Endodermal cell (in vitro differentiated cells): ENCODE results near the gene COQ10B. TPM values are rescaled to one million over a fixed set of nuclear protein-coding genes. Genes with fewer than 3 reads are reported as not detected.
"Not testable (repeated sequence)": the region's sequence is repeated elsewhere in the genome, so short reads cannot be mapped to it uniquely, and the experiment has no call there.

Experiments used
- DNase-seq: peaks from one replicate; pipeline ENCODE4 v3.0.0-alpha.2; 2017
- H3K27ac ChIP-seq: 2 replicates; pipeline ENCODE4 v1.5.1; 2013; ENCODE audit warnings: mild to moderate bottlenecking, low read depth, low read length, moderate library complexity
- H3K27me3 ChIP-seq: 2 replicates; pipeline ENCODE4 v1.6.1; 2013; ENCODE audit warnings: mild to moderate bottlenecking, low read length, moderate library complexity; ENCODE audit not compliant: insufficient read depth, control insufficient read depth, poor library complexity, severe bottlenecking
- H3K36me3 ChIP-seq: 2 replicates; pipeline ENCODE4 v1.7.0; 2013; ENCODE audit warnings: mild to moderate bottlenecking, low read length, moderate library complexity; ENCODE audit not compliant: control insufficient read depth, insufficient read depth
- H3K4me1 ChIP-seq: one replicate; pipeline ENCODE4 v1.7.0; 2013; ENCODE audit warnings: low read length; ENCODE audit not compliant: control insufficient read depth, insufficient read depth
- H3K4me3 ChIP-seq: 2 replicates; pipeline ENCODE4 v1.5.1; 2013; ENCODE audit warnings: mild to moderate bottlenecking, low read length, moderate library complexity
- H3K9ac ChIP-seq: 2 replicates; pipeline ENCODE4 v1.6.1; 2013; ENCODE audit warnings: mild to moderate bottlenecking, low read length, moderate library complexity; ENCODE audit not compliant: poor library complexity, severe bottlenecking; ENCODE audit errors: extremely low read depth
- H3K9me3 ChIP-seq: 2 replicates; pipeline ENCODE4 v1.6.1; 2013; ENCODE audit warnings: mild to moderate bottlenecking, low read length, moderate library complexity; ENCODE audit not compliant: control insufficient read depth
- H3K27ac Mint-ChIP-seq: 2 replicates; pipeline ENCODE4 v1.8.0; 2020; ENCODE audit warnings: mixed read lengths
- H3K27me3 Mint-ChIP-seq: 2 replicates; pipeline ENCODE4 v1.8.0; 2021; ENCODE audit warnings: mild to moderate bottlenecking, mixed read lengths; ENCODE audit not compliant: insufficient read depth
- H3K36me3 Mint-ChIP-seq: 2 replicates; pipeline ENCODE4 v1.8.0; 2020; ENCODE audit warnings: low read depth, mixed read lengths
- H3K4me1 Mint-ChIP-seq: 2 replicates; pipeline ENCODE4 v1.8.0; 2020; ENCODE audit warnings: mixed read lengths
- H3K4me3 Mint-ChIP-seq: 2 replicates; pipeline ENCODE4 v1.8.0; 2020; ENCODE audit warnings: mild to moderate bottlenecking, moderate library complexity, mixed read lengths
- H3K9me3 Mint-ChIP-seq: 2 replicates; pipeline ENCODE4 v1.8.0; 2020; ENCODE audit warnings: mild to moderate bottlenecking, mixed read lengths
- WGBS, 2 experiments: methylation state at CpG; one replicate each; pipeline versions ENCODE4 v1.1.5 to v1.1.7; 2013; ENCODE audit warnings: missing lambda C conversion rate in 2 of 2, mixed read lengths in 1 of 2; ENCODE audit not compliant: insufficient coverage in 1 of 2, insufficient read length in 1 of 2; 5-methylcytosine and 5-hydroxymethylcytosine counted together
- total RNA-seq, 2 donors: library from RNA; stranded (reverse); fragmentation: NEBNext Ultra II Directional in 1 of 2; extraction: Animal tissue kit (Norgen Biotek cat#: 25700) in 1 of 2; gene quantifications; 2 replicates in 1 of 2; 3 replicates in 1 of 2; pipeline ENCODE4 v1.2.1, GENCODE V29; 2021
- TF ChIP-seq, protein P1 (sequence below): fragments of 200-600 bp; sonication (generic); conservative IDR thresholded peaks from 2 replicates; pipeline ENCODE4 v1.5.0; 2021; ENCODE audit warnings: antibody characterized with exemption, mild to moderate bottlenecking

COQ10B gene
- total RNA-seq, 2 donors from 2014 or later: 17.5 to 17.9 TPM

DNA sequence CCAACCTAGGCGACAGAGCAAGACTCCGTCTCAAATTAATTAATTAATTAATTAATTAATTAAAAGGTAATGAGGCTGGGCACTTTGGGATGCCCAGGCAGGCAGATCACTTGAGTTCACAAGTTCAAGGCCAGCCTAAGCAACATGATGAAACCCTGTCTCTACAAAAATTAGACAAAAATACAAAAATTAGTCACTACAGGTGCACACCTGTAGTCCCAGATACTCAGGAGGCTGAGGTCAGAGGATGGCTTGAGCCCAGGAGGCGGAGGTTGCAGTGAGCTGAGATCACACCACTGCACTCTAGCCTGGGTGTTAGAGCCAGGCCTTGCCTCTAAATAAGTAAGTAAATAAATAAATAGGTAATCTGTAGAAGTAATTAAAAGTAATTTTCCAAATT is 25.4 kb upstream of the COQ10B start:
- no peaks in the 10 kb centered on the region for H3K9me3 Mint-ChIP-seq
- peaks cover 40% of the 10 kb centered on the region for H3K4me1 Mint-ChIP-seq
- Histone ChIP-seq H3K4me3 (no peak overlapping the region), H3K9ac (no peak overlapping the region), H3K9me3 (no peaks in the 10 kb centered on the region), H3K36me3 (peaks cover 30% of the 10 kb centered on the region), H3K27ac (no peak overlapping the region), H3K4me1 (peaks cover 10% of the 10 kb centered on the region), H3K27me3 (no peaks in the 10 kb centered on the region)
- H3K4me3 Mint-ChIP-seq: no peak overlapping the region
- TF ChIP-seq, protein P1, sequence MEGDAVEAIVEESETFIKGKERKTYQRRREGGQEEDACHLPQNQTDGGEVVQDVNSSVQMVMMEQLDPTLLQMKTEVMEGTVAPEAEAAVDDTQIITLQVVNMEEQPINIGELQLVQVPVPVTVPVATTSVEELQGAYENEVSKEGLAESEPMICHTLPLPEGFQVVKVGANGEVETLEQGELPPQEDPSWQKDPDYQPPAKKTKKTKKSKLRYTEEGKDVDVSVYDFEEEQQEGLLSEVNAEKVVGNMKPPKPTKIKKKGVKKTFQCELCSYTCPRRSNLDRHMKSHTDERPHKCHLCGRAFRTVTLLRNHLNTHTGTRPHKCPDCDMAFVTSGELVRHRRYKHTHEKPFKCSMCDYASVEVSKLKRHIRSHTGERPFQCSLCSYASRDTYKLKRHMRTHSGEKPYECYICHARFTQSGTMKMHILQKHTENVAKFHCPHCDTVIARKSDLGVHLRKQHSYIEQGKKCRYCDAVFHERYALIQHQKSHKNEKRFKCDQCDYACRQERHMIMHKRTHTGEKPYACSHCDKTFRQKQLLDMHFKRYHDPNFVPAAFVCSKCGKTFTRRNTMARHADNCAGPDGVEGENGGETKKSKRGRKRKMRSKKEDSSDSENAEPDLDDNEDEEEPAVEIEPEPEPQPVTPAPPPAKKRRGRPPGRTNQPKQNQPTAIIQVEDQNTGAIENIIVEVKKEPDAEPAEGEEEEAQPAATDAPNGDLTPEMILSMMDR: no peak
- WGBS, 2 experiments: 93 to 100% methylated on average over 1 of the region's 3 CpGs
- no peak for DNase-seq
- H3K36me3 Mint-ChIP-seq: peaks cover 24% of the 10 kb centered on the region
- H3K27ac Mint-ChIP-seq: no peak overlapping the region
- H3K27me3 Mint-ChIP-seq: no peaks in the 10 kb centered on the region

DNA sequence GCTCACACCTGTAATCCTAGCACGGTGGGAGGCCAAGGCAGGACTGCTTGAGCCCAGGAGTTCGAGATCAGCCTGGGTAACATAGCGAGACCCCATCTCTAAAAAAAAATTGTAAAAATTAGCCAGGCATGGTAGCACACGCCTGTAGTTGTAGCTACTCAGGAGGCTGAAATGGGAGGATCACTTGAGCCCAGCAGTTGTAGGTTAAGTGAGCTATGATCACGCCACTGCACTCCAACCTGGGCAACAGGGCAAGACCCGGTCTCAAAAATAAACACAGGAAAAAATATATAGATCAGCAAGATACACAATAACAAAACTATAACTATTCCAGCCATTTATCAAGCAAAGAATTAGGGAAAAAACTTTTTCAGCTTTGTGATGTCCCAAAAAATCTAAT is 21.5 kb upstream of the COQ10B start:
- H3K36me3 Mint-ChIP-seq: peaks cover 16% of the 10 kb centered on the region
- H3K27me3 ChIP-seq: no peaks in the 10 kb centered on the region
- H3K9me3 ChIP-seq: no peaks in the 10 kb centered on the region
- H3K9me3 Mint-ChIP-seq: no peaks in the 10 kb centered on the region
- H3K4me3 ChIP-seq: peak overlapping the region; percentile 100
- H3K27me3 Mint-ChIP-seq: no peaks in the 10 kb centered on the region
- peak overlapping the region; percentile 98 for H3K4me3 Mint-ChIP-seq
- peaks cover 12% of the 10 kb centered on the region for H3K36me3 ChIP-seq
- 90% methylated on average over 5 to 6 of the region's 6 CpGs for WGBS, 2 experiments
- DNase-seq: no peak
- H3K4me1 Mint-ChIP-seq: peaks cover 30% of the 10 kb centered on the region
- H3K27ac Mint-ChIP-seq: peak overlapping the region; percentile 68
- no peak overlapping the region for H3K9ac ChIP-seq
- H3K27ac ChIP-seq: no peak overlapping the region
- peaks cover 6% of the 10 kb centered on the region for H3K4me1 ChIP-seq
- TF ChIP-seq, protein P1: no peak

DNA sequence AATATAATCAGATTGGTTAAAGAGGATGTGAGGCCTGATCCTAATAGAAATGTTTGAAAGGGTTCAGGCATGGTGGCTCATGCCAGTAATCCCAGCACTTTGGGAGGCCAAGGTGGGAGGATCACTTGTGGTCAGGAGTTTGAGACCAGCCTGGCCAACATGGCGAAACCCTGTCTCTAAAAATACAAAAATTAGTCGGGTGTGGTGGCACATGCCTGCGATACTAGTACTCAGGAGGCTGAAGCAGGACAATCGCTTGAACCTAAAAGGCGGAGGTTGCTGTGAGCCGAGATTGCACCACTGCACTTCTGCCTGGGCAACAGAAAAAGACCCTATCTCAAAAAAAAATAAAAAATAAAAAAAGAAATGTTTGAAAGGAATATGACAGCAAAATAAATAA is 20.8 kb upstream of the COQ10B start:
- WGBS, 2 experiments: 91 to 93% methylated on average over 3 to 5 of the region's 6 CpGs
- not testable (repeated sequence) for H3K27ac ChIP-seq, H3K27me3 ChIP-seq, DNase-seq, H3K27me3 Mint-ChIP-seq, H3K9me3 ChIP-seq, H3K9ac ChIP-seq, H3K27ac Mint-ChIP-seq, H3K4me1 ChIP-seq, H3K9me3 Mint-ChIP-seq
- H3K36me3 Mint-ChIP-seq: peaks cover 16% of the 10 kb centered on the region
- Histone ChIP-seq H3K36me3 (peaks cover 12% of the 10 kb centered on the region), H3K4me3 (peak overlapping the region; percentile 100)
- H3K4me3 Mint-ChIP-seq: peak overlapping the region; percentile 98
- peaks cover 29% of the 10 kb centered on the region for H3K4me1 Mint-ChIP-seq
